Neural crest cell (in vitro differentiated cells): ENCODE results near the gene NPAS3. TPM values are rescaled to one million over a fixed set of nuclear protein-coding genes. Genes with fewer than 3 reads are reported as not detected.

Experiments
- DNase-seq: peaks from one replicate; pipeline ENCODE4 v3.0.0; 2021; ENCODE audit warnings: low read depth, mixed read lengths, low spot score
- H3K27ac Mint-ChIP-seq: one replicate; pipeline ENCODE4 v1.8.0; 2021; ENCODE audit warnings: mild to moderate bottlenecking, mixed read lengths; ENCODE audit not compliant: unreplicated experiment
- H3K27me3 Mint-ChIP-seq: 2 replicates; pipeline ENCODE4 v1.8.0; 2021; ENCODE audit warnings: low read depth, mild to moderate bottlenecking, mixed read lengths
- H3K36me3 Mint-ChIP-seq: 2 replicates; pipeline ENCODE4 v1.8.0; 2021; ENCODE audit warnings: low read depth, mild to moderate bottlenecking, mixed read lengths
- H3K4me1 Mint-ChIP-seq: 2 replicates; pipeline ENCODE4 v1.8.0; 2021; ENCODE audit warnings: mixed read lengths
- H3K4me3 Mint-ChIP-seq: one replicate; pipeline ENCODE4 v1.8.0; 2021; ENCODE audit warnings: mild to moderate bottlenecking, mixed read lengths
- H3K9me3 Mint-ChIP-seq: 2 replicates; pipeline ENCODE4 v1.8.0; 2021; ENCODE audit warnings: mixed read lengths
- total RNA-seq: library from RNA; stranded (reverse); gene quantifications from 2 replicates; pipeline ENCODE4 v1.2.1, GENCODE V29; 2021
- TF ChIP-seq, protein P1 (sequence below): fragments of 200-600 bp; sonication (generic); conservative IDR thresholded peaks from 2 replicates; pipeline ENCODE4 v1.5.0; 2021; ENCODE audit warnings: antibody characterized with exemption, mild to moderate bottlenecking

The NPAS3 gene
- total RNA-seq, 1 donor from 2014 or later = 18.2 TPM

GRCh38 chr14:33676135-33676566 is 737.5 kb downstream of the NPAS3 start:
- peak; percentile 16 for DNase-seq
- H3K27ac Mint-ChIP-seq = no peak overlapping the region
- H3K4me3 Mint-ChIP-seq = no peak overlapping the region
- peaks cover 25% of the 10 kb centered on the region for H3K4me1 Mint-ChIP-seq
- TF ChIP-seq, protein P1, sequence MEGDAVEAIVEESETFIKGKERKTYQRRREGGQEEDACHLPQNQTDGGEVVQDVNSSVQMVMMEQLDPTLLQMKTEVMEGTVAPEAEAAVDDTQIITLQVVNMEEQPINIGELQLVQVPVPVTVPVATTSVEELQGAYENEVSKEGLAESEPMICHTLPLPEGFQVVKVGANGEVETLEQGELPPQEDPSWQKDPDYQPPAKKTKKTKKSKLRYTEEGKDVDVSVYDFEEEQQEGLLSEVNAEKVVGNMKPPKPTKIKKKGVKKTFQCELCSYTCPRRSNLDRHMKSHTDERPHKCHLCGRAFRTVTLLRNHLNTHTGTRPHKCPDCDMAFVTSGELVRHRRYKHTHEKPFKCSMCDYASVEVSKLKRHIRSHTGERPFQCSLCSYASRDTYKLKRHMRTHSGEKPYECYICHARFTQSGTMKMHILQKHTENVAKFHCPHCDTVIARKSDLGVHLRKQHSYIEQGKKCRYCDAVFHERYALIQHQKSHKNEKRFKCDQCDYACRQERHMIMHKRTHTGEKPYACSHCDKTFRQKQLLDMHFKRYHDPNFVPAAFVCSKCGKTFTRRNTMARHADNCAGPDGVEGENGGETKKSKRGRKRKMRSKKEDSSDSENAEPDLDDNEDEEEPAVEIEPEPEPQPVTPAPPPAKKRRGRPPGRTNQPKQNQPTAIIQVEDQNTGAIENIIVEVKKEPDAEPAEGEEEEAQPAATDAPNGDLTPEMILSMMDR = peak; percentile 58
- peaks cover 6% of the 10 kb centered on the region for H3K36me3 Mint-ChIP-seq
- H3K27me3 Mint-ChIP-seq = no peaks in the 10 kb centered on the region
- no peaks in the 10 kb centered on the region for H3K9me3 Mint-ChIP-seq

DNA sequence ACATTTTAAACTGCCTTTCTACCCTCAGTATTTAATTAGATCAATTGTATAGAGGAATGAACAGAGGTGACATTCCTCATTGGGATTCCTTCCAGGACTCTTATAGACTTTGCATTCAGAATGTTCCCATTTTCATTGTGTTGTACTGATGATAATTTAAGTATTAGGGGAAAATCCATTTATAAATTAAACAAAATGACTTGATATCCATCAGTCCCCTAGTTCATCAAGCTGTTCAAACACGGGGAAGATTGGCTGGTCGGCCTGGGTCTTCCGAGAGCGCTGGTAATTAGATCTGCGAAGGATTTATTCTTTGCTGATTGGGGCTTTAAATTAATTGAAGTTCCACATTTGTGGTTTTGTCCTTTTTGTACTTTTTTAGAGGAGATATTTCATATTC is 738.2 kb downstream of the NPAS3 start:
- H3K4me1 Mint-ChIP-seq = peaks cover 25% of the 10 kb centered on the region
- DNase-seq = no peak
- TF ChIP-seq, protein P1 = no peak
- H3K27ac Mint-ChIP-seq = no peak overlapping the region
- no peak overlapping the region for H3K4me3 Mint-ChIP-seq
- H3K27me3 Mint-ChIP-seq = no peaks in the 10 kb centered on the region
- H3K36me3 Mint-ChIP-seq = peaks cover 6% of the 10 kb centered on the region
- H3K9me3 Mint-ChIP-seq = no peaks in the 10 kb centered on the region

GRCh38 chr14:33678005-33678404 is 739.3 kb downstream of the NPAS3 start:
- TF ChIP-seq, protein P1 = no peak
- Mint-ChIP-seq H3K27ac (no peak overlapping the region), H3K4me3 (no peak overlapping the region), H3K9me3 (no peaks in the 10 kb centered on the region), H3K27me3 (no peaks in the 10 kb centered on the region), H3K4me1 (peaks cover 25% of the 10 kb centered on the region), H3K36me3 (peaks cover 6% of the 10 kb centered on the region)
- DNase-seq = no peak

DNA sequence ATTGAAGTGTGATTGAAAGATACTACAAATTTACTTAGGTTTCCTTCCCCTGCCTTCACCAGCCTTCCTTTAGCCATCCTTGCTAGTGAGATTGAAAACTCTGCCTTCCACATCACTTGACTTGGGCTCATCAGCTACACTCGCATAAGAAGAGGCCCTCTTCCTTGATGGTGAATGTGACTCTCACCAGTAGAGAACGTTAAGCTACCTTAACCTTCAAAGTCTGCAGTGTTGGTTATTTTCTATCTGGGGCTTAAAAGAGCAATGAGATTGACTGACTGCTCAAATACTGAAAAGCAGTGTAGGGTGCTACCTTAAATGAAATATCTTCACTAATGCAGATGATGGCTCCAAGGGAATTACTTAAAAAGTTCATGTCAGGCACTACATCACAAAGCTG is 740.3 kb downstream of the NPAS3 start:
- Mint-ChIP-seq H3K9me3 (no peaks in the 10 kb centered on the region), H3K4me3 (no peak overlapping the region), H3K27ac (no peak overlapping the region), H3K36me3 (peaks cover 6% of the 10 kb centered on the region), H3K27me3 (no peaks in the 10 kb centered on the region), H3K4me1 (peaks cover 25% of the 10 kb centered on the region)
- no peak for DNase-seq
- TF ChIP-seq, protein P1 = no peak

DNA sequence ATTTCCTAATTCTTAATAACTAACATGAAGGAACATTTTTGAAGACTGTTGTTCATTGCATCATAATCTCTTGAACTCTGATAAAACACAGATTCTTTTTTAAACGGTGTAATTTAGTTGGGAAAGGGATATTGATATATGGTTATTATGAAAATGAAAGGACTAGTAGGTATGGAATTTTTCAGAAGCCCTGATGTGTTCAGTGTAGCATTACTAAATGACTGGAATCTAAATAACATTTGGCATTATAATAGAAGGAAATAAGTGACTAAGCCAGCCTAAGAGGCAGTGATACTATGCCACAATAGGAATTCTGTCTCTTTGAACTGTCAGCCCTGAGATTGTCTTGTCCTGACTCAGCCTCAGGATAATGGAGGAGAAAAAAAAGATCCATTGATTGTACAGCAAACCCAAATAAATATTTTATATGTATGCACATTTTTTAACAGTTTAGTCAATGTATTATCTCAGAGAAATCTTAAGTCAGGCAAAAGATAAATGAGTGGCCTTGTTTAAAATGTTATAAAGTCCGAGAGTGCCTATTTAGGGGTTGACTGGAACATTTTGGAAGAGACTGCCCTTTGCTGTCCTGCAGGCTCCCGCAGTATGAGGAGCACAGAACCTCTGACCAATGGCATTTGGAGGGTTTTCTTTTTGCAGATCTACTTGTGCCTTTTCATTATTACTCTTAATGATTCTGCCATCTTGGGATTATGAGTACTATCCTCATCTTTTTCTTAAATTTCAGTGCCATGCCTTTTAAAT is 741.0 kb downstream of the NPAS3 start:
- Mint-ChIP-seq H3K4me1 (peaks cover 25% of the 10 kb centered on the region), H3K27me3 (no peaks in the 10 kb centered on the region), H3K27ac (no peak overlapping the region), H3K9me3 (no peaks in the 10 kb centered on the region), H3K36me3 (peaks cover 6% of the 10 kb centered on the region), H3K4me3 (no peak overlapping the region)
- TF ChIP-seq, protein P1 = no peak
- DNase-seq = no peak
